HCT116 (cell line): Measurements from ENCODE around the gene SNTB2. TPM values are rescaled to one million over a fixed set of nuclear protein-coding genes. Genes with fewer than 3 reads are reported as not detected.

Source experiments
- ATAC-seq: fragments of 200-7000 bp; cut with Tn5 transposase; 2 replicates; pipeline ENCODE4 v1.9.1; 2020; ENCODE audit warnings: mild to moderate bottlenecking, moderate library complexity
- BruUV-seq: library from RNA; stranded (reverse); fragments of 400-500 nt; replicated peaks from 2 replicates; lab custom pipeline; 2021; lab: Mats Ljungman, UMichigan
- CTCF ChIA-PET: fragments of 300-600 bp; sonication (Branson Sonifier 250); formaldehyde crosslinking; loops from one replicate; lab custom pipeline; 2021; ENCODE audit warnings: antibody characterized with exemption; lab: Charles Lee
- POLR2A ChIA-PET: fragments of 300-600, 350-600 bp; sonication (Branson Sonifier 250); formaldehyde crosslinking; loops from one replicate; lab custom pipeline; 2021; ENCODE audit warnings: antibody characterized with exemption; lab: Charles Lee
- RAD21 ChIA-PET, 2 experiments: fragments of 300-600 bp; sonication (Branson Sonifier 250); formaldehyde crosslinking; loops; one replicate each; lab custom pipeline; 2023; ENCODE audit warnings: low total read pairs in 2 of 2; ENCODE audit not compliant: uncharacterized antibody in 2 of 2, unreplicated experiment in 2 of 2, low non-redundant PET in 1 of 2; lab: Charles Lee
- DNase-seq: peaks from one replicate; pipeline ENCODE4 v3.0.0-alpha.2; 2010; ENCODE audit warnings: low read depth, low spot score
- H2AFZ ChIP-seq: fragments of 200-600 bp; shearing (Covaris generic), sonication (generic); 2 replicates; pipeline ENCODE4 v1.6.1; 2017; ENCODE audit warnings: low read depth, mixed run types, mixed read lengths, antibody characterized with exemption, low read length; ENCODE audit not compliant: poor library complexity, severe bottlenecking
- H3K27ac ChIP-seq: 2 replicates; pipeline ENCODE4 v1.5.1; 2012; ENCODE audit warnings: low read depth, low read length
- H3K27me3 ChIP-seq: fragments of 200-600 bp; sonication (generic); 2 replicates; pipeline ENCODE4 v1.6.1; 2016; ENCODE audit warnings: mixed run types, low read length, mixed read lengths; ENCODE audit not compliant: insufficient read depth
- H3K36me3 ChIP-seq, 2 experiments: fragments of 200-500 bp in 1 of 2; fragments of 200-600 bp in 1 of 2; sonication (Bioruptor generic) in 1 of 2; sonication (generic) in 1 of 2; 2 replicates each; pipeline versions ENCODE4 v1.5.1 to v1.6.1; 2014 to 2016; ENCODE audit warnings: low read length in 2 of 2, inconsistent platforms in 1 of 2, mixed read lengths in 1 of 2, mixed run types in 1 of 2; ENCODE audit not compliant: insufficient read depth in 2 of 2, control insufficient read depth in 1 of 2
- H3K4me1 ChIP-seq, 2 experiments: fragments of 200-600 bp in 1 of 2; sonication (generic) in 1 of 2; 2 replicates each; pipeline versions ENCODE4 v1.5.1 to v1.6.1; 2012 to 2017; ENCODE audit warnings: low read length in 2 of 2, inconsistent platforms in 1 of 2, mild to moderate bottlenecking in 1 of 2, mixed read lengths in 1 of 2, mixed run types in 1 of 2, moderate library complexity in 1 of 2; ENCODE audit not compliant: insufficient read depth in 2 of 2, control insufficient read depth in 1 of 2
- H3K4me2 ChIP-seq: fragments of 200-600 bp; sonication (generic); 2 replicates; pipeline ENCODE4 v1.6.1; 2017; ENCODE audit warnings: mixed run types, low read length, mixed read lengths
- H3K4me3 ChIP-seq, 2 experiments: fragments of 200-600 bp in 1 of 2; sonication (generic) in 1 of 2; replicated peaks in 1 of 2; 2 replicates each; pipeline ENCODE4 v1.5.1; 2011 to 2016; ENCODE audit warnings: low read length in 2 of 2, control low read depth in 1 of 2, low read depth in 1 of 2, mild to moderate bottlenecking in 1 of 2, mixed read lengths in 1 of 2, mixed run types in 1 of 2
- H3K79me2 ChIP-seq: fragments of 200-600 bp; sonication (generic); 2 replicates; pipeline ENCODE4 v1.6.1; 2017; ENCODE audit warnings: mild to moderate bottlenecking, mixed run types, low read length, moderate library complexity, mixed read lengths; ENCODE audit not compliant: insufficient read depth
- H3K9ac ChIP-seq: fragments of 200-600 bp; sonication (generic); 2 replicates; pipeline ENCODE4 v1.6.1; 2016; ENCODE audit warnings: low read length, mixed read lengths
- H3K9me2 ChIP-seq: fragments of 200-600 bp; sonication (generic), shearing (Covaris generic); 2 replicates; pipeline ENCODE4 v1.6.1; 2017; ENCODE audit warnings: mixed run types, mild to moderate bottlenecking, moderate library complexity; ENCODE audit not compliant: insufficient read depth
- H3K9me3 ChIP-seq, 2 experiments: fragments of 200-500 bp in 1 of 2; fragments of 200-600 bp in 1 of 2; sonication (Bioruptor generic) in 1 of 2; sonication (generic) in 1 of 2; 2 replicates each; pipeline ENCODE4 v1.6.1; 2014 to 2017; ENCODE audit warnings: low read length in 2 of 2, mixed read lengths in 2 of 2, inconsistent platforms in 1 of 2, low read depth in 1 of 2, mild to moderate bottlenecking in 1 of 2, mixed run types in 1 of 2, moderate library complexity in 1 of 2; ENCODE audit not compliant: control insufficient read depth in 1 of 2, insufficient read depth in 1 of 2
- H4K20me1 ChIP-seq: fragments of 200-600 bp; sonication (generic), shearing (Covaris generic); 2 replicates; pipeline ENCODE4 v1.6.1; 2017; ENCODE audit warnings: mixed run types, mild to moderate bottlenecking, moderate library complexity; ENCODE audit not compliant: insufficient read depth
- CEBPB ChIP-seq: IDR thresholded peaks from 2 replicates; pipeline ENCODE4 v1.6.1; 2012; ENCODE audit warnings: low read depth
- EGR1 ChIP-seq: IDR thresholded peaks from 2 replicates; pipeline ENCODE4 v1.6.1; 2012; ENCODE audit warnings: low read depth
- EZH2phosphoT487 ChIP-seq: fragments of 200-600 bp; IDR thresholded peaks from 2 replicates; pipeline ENCODE4 v1.6.1; 2018; ENCODE audit warnings: antibody characterized with exemption, borderline replicate concordance
- POLR2AphosphoS5 ChIP-seq: IDR thresholded peaks from 2 replicates; pipeline ENCODE4 v1.6.1; 2011; ENCODE audit warnings: mild to moderate bottlenecking, low read depth, low read length, moderate library complexity
- RAD21 ChIP-seq: IDR thresholded peaks from 2 replicates; pipeline ENCODE4 v1.6.1; 2012; ENCODE audit warnings: low read depth, mild to moderate bottlenecking
- ZFX ChIP-seq: fragments of 450-650 bp; IDR thresholded peaks from 2 replicates; pipeline ENCODE4 v1.6.1; 2017
- intact Hi-C: fragments of 100-400 bp; cut with micrococcal nuclease; formaldehyde crosslinking; loops from 2 replicates; pipeline ENCODE4 v1.10.0; 2022
- total RNA-seq: library from RNA; stranded (reverse); gene quantifications from one replicate; pipeline ENCODE4 v1.2.1, GENCODE V29; 2021; ENCODE audit not compliant: unreplicated experiment

Gene SNTB2
- total RNA-seq, 1 experiment from 2014 or later = 38.1 TPM

GRCh38 chr16:69307856-69308255, 120.9 kb downstream of the SNTB2 start:
- POLR2A ChIA-PET = no interaction called here

GRCh38 chr16:69309316-69309715, 122.4 kb downstream of the SNTB2 start:
- ChIA-PET POLR2A (interaction anchor here (0.6 kb wide), 1 partner anchor 178 kb away, joined by 3 read pairs; no protein-coding TSS in a partner anchor), CTCF (no interaction called here), RAD21 (no interaction called here)
- no peak for ATAC-seq
- intact Hi-C loops = no loop called here
- H3K9me2 ChIP-seq = no peaks in the 10 kb centered on the region
- no peak overlapping the region for H3K9ac ChIP-seq
- BruUV-seq = no TSS peak
- TF ChIP-seq EZH2phosphoT487 = no peak
- TF ChIP-seq ZFX = no peak
- no peak overlapping the region for H3K27ac ChIP-seq
- no peak overlapping the region for H2AFZ ChIP-seq
- no peak overlapping the region for H3K4me2 ChIP-seq
- H3K79me2 ChIP-seq = peaks cover 30% of the 10 kb centered on the region
- H4K20me1 ChIP-seq = no peaks in the 10 kb centered on the region
- no peaks in the 10 kb centered on the region for H3K9me3 ChIP-seq
- DNase-seq = no peak
- H3K4me3 ChIP-seq = no peak overlapping the region
- peaks cover 8% of the 10 kb centered on the region in 2 experiments; a peak in 3 of 4 replicates for H3K36me3 ChIP-seq
- H3K27me3 ChIP-seq = no peaks in the 10 kb centered on the region
- H3K4me1 ChIP-seq = peaks cover 6 to 14% of the 10 kb centered on the region in 2 experiments

More at GRCh38 chr16:69307856-69308255, 120.9 kb downstream of the SNTB2 start:
- RAD21 ChIA-PET = no interaction called here
- Histone ChIP-seq H3K27me3 (no peaks in the 10 kb centered on the region), H4K20me1 (no peaks in the 10 kb centered on the region), H3K36me3 (peaks cover 0 to 4% of the 10 kb centered on the region in 2 experiments; a peak in 1 of 4 replicates), H3K27ac (no peak overlapping the region), H3K9ac (no peak overlapping the region), H3K9me3 (no peaks in the 10 kb centered on the region), H3K4me1 (peaks cover 4 to 14% of the 10 kb centered on the region in 2 experiments), H3K4me2 (no peak overlapping the region), H3K9me2 (no peaks in the 10 kb centered on the region), H3K79me2 (peaks cover 15% of the 10 kb centered on the region), H2AFZ (no peak overlapping the region), H3K4me3 (no peak overlapping the region)
- intact Hi-C loops = no loop called here
- DNase-seq (no peak), ATAC-seq (no peak)
- CTCF ChIA-PET = no interaction called here
- BruUV-seq = no TSS peak
- TF ChIP-seq POLR2AphosphoS5 (no peak), CEBPB (no peak), EGR1 (no peak), RAD21 (no peak), EZH2phosphoT487 (no peak), ZFX (no peak)
